ENCODE results near the gene MANBA.

Gene MANBA

DNA sequence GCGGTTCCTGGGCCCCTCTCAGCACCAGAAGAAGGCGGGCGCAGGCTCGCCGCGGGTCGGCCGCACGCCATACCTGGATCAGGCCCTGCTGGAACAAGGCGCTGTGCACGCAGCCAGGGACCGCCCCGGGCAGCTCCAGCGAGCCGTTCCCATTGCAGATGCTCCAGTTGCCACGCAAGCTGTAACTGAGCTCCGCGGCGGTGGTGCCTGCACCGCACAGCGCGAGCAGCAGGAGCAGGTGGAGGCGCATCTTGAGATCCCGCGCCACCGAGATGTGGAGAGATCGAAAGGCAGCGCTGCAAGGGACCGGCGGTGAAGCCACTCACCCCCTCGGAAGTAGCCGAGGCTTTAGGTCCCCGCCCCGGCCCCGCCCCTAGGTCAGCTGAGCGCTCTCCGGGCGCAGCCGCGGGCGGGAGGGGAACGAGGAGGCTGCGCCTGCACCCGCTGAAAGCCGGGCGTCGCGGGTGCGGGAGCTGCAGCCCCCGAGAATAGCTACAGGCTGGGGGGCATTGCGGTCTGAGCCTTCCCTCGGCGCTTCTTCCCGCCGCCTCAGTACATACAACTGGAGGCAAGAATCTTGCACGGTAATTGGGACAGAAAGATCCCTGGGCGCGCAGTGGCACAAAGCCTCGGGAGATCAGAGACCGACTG, at the start of gene MANBA:
Gene MANBA, minus strand, starts transcription at position 324 of the 651 bp plus-strand sequence. Its CDS starts 74 bp downstream, at position 250.
- peak; percentile 93 for DNase-seq

DNA sequence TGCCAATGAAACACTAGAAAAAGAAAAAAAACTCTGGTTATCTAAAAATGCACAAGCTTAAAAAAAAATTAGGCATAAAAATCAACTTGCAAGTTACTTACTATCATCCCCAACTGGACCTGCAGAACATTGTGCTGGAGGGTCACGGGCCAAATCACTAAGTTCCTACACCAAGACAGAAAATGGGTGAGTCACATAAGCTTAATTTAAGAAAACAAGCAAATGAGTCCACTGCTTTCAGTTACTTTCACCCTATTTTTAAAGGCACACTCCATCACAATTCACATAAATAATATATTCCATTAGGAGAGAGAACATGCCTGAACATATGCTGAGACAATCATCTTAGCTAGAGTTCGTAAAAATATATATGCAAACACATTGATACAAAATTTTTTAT, 48.9 kb upstream of the MANBA start:
- no peak for DNase-seq

DNA sequence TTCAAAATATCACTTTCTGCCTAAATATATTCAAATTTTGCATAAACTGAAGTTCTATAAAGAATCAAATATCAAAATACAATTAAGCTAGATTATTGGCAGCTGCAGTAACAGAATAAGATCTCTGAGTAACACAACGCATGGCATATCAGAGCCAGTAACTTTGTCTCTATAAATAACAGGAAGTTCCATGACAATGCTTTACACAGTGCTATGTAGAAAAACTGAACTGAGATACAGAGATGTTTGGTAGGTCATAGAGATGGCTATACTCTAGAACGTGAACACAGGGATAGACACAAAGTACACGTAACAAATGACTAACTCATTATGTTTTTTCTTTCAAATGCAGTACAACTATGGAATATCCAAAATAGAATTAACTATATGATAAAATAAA, 48.4 kb upstream of the MANBA start:
- no peak for DNase-seq

DNA sequence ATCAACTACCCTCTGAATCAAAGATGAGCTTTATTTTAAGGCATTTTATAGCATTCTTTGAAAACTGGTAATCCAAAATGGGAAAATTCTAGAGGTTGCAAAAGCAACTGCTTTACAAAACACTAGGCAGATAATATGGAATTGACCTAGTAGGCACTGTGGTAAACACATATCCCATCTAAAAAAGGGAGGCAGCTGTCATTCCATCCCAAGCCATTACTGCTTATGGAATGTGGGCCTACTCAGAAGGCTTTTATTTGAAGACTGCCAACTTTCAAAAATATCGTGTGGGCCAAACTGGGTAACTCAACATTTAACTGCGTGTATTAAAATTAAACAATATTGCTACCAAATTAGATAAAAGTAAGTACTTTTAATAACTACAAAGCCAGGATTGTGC, 47.2 kb upstream of the MANBA start:
- DNase-seq = no peak

DNA sequence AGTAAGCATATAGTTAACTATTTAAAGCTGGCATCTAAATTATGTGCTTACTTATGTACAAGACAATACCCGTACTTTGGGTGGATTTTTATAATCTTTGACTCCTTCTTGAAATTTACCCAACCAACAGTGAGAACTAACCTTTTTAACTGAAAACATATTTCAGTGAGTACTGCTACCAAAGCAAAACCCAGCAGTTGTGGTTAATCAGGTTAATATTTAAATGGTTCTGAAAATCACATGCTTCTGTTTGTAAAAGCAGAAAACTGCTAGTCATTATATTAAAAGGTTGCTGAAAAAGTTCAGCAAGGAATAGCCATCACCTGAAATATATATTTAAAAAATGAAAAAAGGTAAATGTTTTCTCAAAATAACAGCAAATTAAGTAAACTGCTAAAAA, 46.6 kb upstream of the MANBA start:
- DNase-seq = no peak

DNA sequence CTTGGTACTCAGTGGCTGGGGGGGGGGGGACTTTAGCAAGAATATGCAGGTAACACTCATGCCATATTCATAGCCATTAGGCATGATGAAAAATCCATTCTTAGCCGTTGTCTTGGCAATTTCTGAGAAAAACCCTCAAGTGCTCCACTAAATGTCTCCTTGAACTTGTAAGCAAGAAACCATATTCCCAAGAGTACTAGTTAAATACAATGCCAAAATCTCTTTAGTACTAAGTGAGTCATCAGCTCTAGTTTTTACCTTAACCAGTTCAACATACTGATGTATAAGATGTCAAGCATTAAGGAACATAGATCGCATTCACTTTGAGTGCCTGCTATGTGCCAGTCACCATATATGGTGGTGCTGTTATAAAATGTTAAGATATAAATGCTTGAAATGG, 39.0 kb upstream of the MANBA start:
- no peak for DNase-seq

DNA sequence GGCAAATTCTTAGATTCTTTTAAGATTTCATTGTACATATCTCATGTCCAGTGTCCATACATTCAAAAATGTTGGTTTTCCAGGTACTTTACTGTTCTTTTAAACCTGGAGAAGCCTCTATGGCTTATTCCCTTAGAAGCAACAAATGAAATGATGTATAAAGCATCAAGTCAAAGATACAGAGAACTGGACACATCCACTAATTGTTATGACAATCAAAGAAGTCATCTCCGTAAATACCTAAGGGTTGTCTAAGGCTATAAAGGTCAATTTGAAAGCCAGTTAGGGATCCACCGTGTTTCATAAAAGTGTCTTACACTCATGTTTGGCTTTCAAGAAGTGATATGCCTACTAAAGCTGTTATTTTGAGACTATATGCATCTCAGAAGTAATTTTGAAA, 34.2 kb upstream of the MANBA start:
- no peak for DNase-seq

DNA sequence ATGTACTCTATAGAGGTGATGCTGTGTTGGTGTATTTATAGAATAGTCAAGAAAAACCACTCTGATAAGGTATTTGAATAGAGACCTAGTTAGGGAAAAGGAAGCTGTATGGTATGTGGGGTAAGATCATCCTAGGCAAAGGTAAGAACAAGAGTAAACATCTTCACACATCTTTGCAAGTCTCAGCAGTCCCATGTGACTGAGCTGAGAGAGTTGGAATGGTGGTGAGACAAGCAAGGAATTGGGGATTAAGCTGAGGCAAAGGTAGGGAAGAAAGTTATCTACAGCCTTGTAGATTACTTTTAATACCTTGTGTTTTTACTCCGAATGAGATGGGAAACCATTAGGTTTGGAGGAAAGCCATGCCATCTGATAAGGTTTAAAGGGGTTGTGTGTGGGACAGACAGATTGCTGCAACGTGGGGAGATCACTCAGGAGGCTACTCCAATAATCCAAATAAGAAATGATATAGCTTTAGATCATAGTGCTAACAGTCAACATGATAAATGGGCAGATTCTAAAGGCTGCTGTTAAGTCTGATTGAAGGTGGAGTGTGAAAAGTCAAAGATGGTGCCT, 31.7 kb upstream of the MANBA start:
- DNase-seq = no peak

DNA sequence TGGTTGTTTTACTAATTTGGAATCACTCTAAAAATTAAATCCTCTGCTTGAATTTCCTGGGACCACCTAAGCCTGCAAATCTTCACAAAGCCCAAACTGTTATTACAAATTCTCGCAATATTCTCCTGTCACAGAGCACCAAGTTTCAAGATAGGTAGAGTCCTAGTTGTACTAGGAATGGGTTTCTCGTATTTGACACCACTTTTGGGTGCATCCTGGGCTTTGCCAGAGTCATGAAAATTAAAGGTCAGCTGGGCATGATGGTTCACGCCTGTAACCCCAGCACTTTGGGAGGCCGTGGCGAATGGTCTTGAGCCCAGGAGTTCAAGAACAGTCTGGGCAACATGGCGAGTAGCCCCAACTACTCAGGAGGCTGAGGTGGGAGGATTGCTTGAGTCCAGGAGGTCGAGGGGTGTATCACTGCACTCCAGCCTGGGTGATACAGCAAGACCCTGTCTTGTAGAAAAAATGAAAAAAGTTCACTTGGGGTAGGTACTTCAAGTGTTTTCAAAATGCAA, 30.6 kb upstream of the MANBA start:
- DNase-seq = no peak

DNA sequence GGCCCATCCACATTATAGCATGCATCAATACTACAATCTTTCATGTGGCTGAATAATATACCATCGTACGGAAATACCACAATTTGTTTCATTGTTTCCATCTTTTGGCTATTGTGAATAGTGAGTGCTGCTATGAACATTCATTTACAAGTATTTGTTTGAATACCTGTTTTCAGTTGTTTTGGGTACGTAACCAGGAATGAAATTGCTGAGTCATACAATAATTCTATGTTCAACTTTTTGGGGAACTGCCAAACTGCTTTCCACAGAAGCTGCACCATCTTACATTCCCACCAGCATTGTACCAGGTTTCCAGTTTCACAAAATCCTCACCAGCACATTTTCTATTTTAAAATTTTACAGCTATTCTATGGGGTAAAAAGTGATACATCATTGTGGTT, 28.5 kb upstream of the MANBA start:
- no peak for DNase-seq

DNA sequence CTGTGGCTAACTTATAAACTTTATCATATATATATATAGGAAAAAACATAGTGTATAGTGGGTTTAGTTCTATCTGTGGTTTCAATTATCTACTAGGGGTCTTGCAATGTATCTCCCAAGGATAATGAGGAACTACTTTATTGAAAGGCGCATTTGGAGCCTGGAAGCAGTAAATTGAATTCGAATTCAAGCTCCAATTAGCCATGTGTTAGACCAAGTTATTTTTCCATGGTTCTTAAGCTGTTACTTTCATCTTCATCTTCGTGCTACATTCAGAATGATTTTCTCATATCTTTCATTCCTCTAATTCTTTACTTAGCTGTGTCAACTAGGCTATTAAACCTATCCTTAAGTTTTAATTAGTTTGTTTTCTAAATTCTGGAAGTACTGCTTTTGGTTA, 27.2 kb upstream of the MANBA start:
- no peak for DNase-seq

DNA sequence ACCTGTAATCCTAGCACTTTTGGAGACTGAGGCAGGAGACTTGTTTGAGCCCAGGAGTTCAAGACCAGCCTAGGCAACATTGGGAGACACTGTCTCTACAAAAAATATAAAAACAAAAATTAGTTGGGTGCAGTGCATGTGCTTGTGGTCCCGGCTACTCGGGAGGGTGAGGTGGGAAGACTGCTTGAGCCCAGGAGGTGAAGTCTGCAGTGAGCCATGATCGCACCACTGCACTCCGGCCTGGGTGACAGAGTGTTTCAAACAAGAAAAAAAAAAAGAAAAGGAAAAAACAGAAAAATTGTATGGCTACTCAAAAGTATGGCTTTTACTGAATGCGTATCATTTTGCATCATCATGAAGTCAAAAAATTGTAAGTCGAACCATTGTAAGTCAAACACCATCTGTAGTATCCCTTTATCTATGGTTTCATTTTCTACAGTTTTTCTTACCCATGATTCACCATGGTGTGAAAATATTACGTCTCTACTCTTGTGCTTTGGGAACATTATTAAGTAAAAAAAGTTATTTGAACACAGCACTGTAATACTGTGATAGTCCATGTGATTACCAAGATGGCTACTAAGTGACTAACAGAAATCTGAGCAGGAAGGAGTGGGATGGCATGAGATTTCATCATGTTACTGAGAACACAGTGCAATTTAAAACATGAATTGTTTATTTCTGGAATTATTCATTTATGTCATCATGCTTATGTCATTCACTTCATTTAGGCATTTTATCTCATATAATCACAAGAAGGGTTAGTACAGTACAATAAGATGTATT, 26.5 kb upstream of the MANBA start:
- DNase-seq = no peak

DNA sequence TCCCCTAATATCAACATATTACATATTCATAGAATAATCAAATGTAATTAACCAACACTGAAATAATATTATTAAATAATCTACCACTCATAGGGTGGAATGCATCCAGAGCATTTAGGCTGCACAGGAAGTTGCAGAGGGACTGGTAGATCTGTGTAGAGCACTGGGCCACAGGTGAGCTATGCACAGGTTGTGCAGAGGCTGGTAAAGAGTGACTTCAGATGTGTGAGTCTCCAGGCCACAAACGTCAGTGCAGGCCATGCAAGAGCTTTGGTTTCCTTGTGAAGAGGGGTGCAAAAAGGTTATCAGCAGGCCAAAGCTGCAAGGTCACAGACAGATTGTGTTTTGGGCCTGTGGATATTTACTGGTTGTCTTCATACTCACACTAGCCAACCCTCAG, 25.5 kb upstream of the MANBA start:
- no peak for DNase-seq

DNA sequence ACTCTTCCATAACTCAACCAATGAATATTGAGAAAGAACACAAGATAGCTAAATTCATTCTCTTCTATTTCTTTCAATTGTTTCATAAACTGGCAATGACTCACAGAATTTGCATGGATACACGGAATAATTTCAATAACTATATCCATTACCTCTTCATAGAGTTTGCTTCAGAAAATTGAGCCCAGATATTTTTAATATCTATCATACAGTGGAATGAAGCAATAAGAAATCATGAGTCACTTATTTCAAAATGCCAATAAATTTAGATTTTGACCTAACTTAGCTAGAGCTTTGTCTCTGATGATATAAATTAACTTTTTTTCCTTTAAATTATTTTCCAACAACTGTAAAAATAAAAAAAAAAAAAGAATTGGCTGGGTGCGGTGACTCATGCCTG, 22.2 kb upstream of the MANBA start:
- no peak for DNase-seq

DNA sequence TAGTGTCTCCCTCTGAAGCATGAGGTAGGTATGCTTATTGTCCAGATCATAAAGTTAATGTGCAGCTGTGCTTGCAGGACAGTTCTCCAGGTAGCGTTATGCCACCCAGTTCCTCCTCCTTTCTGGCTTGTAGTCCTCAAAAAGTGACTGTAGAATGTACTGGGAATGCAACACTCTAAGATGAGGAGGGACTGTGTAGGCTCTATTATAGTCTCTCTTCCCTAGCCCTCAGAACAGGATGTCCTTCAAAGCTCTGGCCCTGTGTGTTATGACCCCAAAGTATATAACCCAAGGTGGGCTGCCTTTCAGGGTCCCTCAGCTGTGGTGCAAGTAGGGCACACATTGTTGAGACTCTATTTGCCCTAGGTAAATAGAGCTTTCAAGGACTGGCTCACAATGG, 20.8 kb upstream of the MANBA start:
- DNase-seq = no peak

DNA sequence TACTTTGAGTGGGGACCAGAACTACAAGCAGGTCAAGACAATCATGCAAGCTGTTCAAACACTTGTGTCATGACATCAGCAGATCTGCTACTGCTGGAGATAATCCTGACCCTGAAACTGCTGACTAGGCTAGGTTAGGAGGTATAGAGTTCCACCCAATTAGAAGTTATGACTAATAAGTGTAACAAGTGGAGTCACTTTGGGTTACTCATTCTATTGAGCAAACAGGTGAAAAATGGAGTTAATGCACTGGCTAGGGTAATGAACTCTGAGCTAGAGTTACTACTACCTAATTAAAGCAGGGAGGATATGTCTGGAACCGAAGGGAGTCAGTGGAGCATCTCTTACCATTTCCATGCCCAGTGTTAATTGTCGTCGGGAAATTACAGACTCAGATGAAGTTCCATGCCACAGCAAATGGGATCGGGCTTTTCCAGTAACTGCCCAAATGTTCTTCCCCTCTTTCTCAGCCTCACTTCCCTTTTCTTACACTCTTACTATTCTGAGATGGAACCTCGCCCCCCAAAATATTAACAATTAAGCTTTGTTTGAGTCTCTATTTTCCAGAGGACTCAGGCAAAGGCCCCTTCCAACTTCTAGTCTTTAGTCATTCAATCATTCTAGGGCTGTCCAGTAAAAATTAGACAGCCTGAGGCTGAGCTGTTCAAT, 19.8 kb upstream of the MANBA start:
- DNase-seq = no peak

DNA sequence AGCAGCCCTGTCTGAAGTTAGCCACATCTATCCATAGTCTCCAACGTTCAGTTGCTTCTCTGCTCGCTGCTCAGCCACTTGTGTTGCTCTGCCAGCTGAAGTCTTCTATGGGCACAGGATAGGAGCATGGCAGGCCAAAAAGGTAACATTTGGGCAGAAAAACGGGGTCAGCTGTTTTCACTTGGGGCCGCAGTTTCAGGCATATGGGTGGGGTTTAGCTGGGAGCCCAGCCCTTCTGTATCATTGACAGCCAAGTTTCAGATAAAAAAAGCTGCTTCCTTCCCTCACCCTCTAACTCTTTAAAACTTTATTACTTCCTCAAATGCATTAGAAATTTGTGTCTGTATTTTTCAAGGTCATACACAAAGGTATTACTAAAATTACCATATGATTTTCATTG, 18.4 kb upstream of the MANBA start:
- no peak for DNase-seq

DNA sequence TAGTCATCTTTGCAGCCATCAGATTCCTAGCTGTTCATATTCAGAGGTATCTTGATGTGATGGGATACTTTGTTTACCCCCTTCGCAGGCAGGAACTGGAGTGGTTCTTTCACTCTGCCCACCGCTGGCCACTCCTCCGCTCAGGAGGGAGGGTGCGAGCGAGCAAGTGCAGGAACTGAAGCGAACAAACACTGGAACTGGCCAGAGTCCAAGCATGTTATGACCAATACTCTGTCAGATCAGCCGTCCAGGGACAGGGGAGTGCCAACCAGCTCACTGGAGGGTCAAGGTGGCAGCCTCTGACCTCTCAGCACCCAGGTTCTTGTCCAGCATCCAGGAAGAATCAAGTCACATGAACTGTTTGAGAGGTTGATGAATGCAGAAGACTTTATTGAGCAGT, 18.0 kb upstream of the MANBA start:
- DNase-seq = no peak

DNA sequence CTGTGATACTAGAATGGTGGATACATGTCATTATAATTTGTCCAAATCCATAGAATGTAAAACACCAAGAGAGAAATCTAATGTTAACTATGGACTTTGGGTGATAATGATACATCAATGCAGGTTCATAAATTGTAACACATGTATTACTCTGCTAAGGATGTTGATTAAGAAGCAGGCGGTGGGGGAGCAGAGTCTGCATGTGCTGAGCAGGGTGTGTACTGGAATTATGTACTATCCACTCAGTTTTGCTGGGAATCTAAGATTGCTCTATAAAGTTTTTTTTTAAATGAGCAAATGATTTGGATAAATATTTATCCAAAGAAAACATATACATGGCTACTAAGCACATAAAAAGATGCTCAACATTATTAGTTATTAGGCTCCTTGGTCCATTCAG, 15.0 kb upstream of the MANBA start:
- DNase-seq = no peak

DNA sequence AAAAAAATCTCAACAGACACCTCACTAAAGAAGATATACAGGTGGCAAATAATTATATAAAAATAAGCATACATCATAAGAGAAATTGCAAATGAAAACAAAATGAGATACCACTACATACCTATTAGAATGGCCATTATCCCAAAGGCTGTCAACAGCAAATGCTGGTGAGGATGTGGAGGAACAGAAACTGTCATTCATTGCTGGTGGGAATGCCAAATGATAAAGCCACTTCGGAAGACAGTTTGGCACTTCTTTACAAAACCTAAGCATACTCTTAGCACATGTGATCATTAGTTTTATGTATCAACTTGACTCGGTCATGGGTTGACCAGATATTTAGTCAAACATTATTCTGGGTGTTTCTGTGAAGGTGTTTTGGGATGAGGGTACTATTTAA, 13.5 kb upstream of the MANBA start:
- DNase-seq = no peak

DNA sequence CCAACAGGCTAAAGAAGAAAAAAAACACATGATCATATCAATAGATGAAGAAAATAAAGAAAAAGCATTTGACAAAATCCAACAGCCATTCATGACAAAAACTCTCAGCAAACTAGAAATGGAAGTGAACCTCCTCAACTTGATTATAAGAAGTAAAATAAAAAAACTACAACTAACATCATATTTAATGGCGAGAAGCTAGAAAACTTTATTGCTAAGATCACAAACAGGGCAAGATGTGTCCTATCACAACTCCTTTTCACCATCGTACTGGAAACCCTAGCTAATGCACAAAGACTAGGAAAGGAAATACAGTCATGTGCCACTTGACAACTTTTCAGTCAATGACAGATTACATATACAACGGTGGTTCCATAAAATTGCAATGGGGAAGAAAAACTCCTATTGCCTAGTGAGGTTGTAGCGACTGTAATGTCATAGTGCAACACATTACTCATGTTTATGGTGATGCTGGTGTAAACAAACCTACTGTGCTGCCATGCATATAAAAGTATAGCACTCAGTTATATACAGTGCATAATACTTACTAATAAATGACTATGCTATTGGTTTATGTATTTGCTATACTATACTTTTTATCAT, 12.1 kb upstream of the MANBA start:
- DNase-seq = no peak

DNA sequence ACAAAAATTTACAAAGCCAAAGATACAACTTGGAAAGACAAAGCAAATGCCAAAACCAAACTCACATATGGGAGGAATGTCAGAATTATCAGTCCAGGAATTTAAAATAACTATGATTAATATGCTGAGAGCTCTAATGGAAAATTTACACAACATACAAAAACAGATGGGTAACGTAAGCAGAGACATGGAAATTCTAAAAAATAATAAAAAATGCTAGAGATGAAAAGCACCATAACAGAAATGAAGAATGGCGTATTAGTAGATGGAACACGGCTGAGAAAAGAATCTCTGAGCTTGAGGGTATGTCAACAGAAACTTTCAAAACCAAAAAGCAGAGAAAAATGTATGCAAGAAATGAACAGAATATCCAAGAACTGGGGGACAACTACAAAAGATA, 4.1 kb upstream of the MANBA start:
- DNase-seq = no peak

DNA sequence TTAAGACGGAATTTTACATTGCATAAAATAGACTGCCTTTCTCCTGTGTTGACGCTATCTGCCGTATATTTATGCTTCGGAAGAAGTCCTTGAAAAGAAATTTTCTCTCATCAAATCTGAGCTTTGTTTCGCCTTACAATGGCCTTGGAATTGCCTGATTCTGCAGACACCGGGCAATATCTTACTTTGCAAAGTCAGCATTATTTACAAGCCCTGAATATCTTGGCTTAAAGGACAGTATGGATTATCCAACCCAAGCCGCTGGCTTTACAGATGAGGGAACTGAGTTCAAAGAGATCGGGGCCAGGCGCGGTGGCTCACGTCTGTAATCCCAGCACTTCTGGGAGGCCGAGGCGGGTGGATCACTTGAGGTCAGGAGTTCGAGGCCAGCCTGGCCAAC, 1.1 kb upstream of the MANBA start:
- DNase-seq = no peak

All from CD4-positive, alpha-beta T cell treated with Interleukin-17A for 4 hours (primary cell).